Measurements from ENCODE around the gene KDSR. TPM values are rescaled to one million over a fixed set of nuclear protein-coding genes. Genes with fewer than 3 reads are reported as not detected.

The KDSR gene
- total and polyA plus RNA-seq, 9 of the 15 experiments (the other 6 are each of a cell fraction or from before 2014, with no cell fraction given): 4.0 to 24.7 (median 12.4) TPM

DNA sequence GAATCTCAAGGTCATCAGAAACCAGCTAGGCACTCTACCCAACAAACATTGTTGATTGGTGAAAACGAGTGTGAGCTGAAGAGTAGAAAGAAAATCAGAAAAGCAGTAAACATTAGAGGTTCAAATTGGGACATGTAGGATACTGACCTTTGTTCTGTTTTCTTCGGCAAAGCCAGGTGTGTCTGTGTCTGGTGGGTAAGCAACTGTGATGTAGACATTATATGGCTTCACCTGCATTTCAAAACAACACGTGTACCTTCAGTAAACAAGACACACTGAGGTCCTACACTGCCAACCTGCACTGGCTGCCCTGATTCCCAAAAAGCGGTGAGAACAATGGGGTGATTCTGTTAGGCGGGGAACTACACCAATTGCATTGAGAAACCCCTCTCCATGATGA is 22.7 kb downstream of the KDSR start:
- Histone ChIP-seq H3K36me3 (ENCODE audit: control insufficient read depth, insufficient read depth, low read length) (peaks cover 40% of the 10 kb centered on the region; the same call in 2 of the 3 replicates), H3K4me3 (no peak overlapping the region), H3K79me2 (ENCODE audit: control insufficient read depth, insufficient read depth, low read length) (no peaks in the 10 kb centered on the region), H3K9ac (ENCODE audit: insufficient read depth in 1 of 2, low read depth in 2 of 2, low read length in 2 of 2) (no peak overlapping the region), H2AFZ (ENCODE audit: low read depth, low read length) (no peak overlapping the region), H4K20me1 (replicated peaks; ENCODE audit: control insufficient read depth, insufficient read depth, low read length) (no peaks in the 10 kb centered on the region), H3K9me3 (replicated peaks; ENCODE audit: control insufficient read depth, insufficient read depth, low read depth, low read length) (no peaks in the 10 kb centered on the region), H3K27me3 (ENCODE audit: control insufficient read depth in 2 of 2, insufficient read depth in 2 of 2, low read length in 2 of 2) (no peaks in the 10 kb centered on the region), H3K4me1 (replicated peaks in 1 of 2; ENCODE audit: control insufficient read depth in 2 of 2, insufficient read depth in 2 of 2, low read length in 2 of 2) (no peaks in the 10 kb centered on the region), H3K4me2 (ENCODE audit: insufficient read depth, low read length) (no peak overlapping the region), H3K27ac (ENCODE audit: extremely low read depth, low read depth, low read length) (no peak overlapping the region), H3K9me1 (ENCODE audit: control insufficient read depth, insufficient read depth, low read length) (no peaks in the 10 kb centered on the region)
- no TSS peak for BruUV-seq (replicated peaks)
- 83% methylated on average over 5 of the region's 5 CpGs for WGBS (ENCODE audit: insufficient coverage, low coverage, missing lambda C conversion rate)
- DNase-seq (ENCODE audit: extremely low read depth in 1 of 4, low spot score in 3 of 4) (no peak), ATAC-seq (no peak), FAIRE-seq (no peak)
- ChIA-PET POLR2A (no interaction called here), CTCF (ENCODE audit: low intra/inter-chr PET ratio) (no interaction called here)
- in situ Hi-C loops (cut with MboI) (loop anchor here (10.0 kb wide), 1 partner anchor 91 kb away; no protein-coding TSS in a partner anchor), intact Hi-C loops (cut with micrococcal nuclease) (loop anchor here (5.0 to 10.0 kb wide), 2 partner anchors 163 to 501 kb away; no protein-coding TSS in a partner anchor)
- TF ChIP-seq ZBED1 (IDR thresholded peaks at IDR 0.05) (no peak), GABPB1 (CRISPR knock-in tag; IDR thresholded peaks at IDR 0.05) (no peak), JUNB (CRISPR knock-in tag; conservative IDR thresholded peaks at IDR 0.05) (no peak), HDAC2 (IDR thresholded peaks at IDR 0.05) (no peak), MCM5 (IDR thresholded peaks at IDR 0.05; ENCODE audit: low read depth) (no peak), CHD1 (IDR thresholded peaks at IDR 0.05; ENCODE audit: low read length) (no peak), CCNT2 (IDR thresholded peaks at IDR 0.05; ENCODE audit: borderline replicate concordance, extremely low read depth, insufficient read length, low read depth, low read length) (no peak), THAP12 (CRISPR knock-in tag; IDR thresholded peaks at IDR 0.05) (no peak), HMG20B (CRISPR knock-in tag; IDR thresholded peaks at IDR 0.05) (no peak), RBBP5 (IDR thresholded peaks at IDR 0.05; ENCODE audit: borderline replicate concordance, insufficient read depth, low read length, poor library complexity, severe bottlenecking) (no peak), MEF2A (IDR thresholded peaks at IDR 0.05; ENCODE audit: control insufficient read depth, low read depth, low read length) (no peak)
- TF ChIP-seq, protein P1, sequence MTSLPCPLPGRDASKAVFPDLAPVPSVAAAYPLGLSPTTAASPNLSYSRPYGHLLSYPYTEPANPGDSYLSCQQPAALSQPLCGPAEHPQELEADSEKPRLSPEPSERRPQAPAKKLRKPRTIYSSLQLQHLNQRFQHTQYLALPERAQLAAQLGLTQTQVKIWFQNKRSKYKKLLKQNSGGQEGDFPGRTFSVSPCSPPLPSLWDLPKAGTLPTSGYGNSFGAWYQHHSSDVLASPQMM (CRISPR knock-in tag; IDR thresholded peaks at IDR 0.05): no peak
